Choroid plexus epithelial cell (primary cell): ENCODE data around the gene KLK6.

ENCODE experiments used
- DNase-seq: peaks from one replicate; pipeline ENCODE4 v3.0.0-alpha.2; 2010; ENCODE audit warnings: low read depth
- H3K4me3 ChIP-seq: 2 replicates; pipeline ENCODE4 v1.5.1; 2011; ENCODE audit warnings: low read depth, mild to moderate bottlenecking, control low read depth, low read length, moderate library complexity
- TF ChIP-seq, protein P1 (sequence below): conservative IDR thresholded peaks from 2 replicates; pipeline ENCODE4 v1.5.1; 2011; ENCODE audit warnings: low read depth, mild to moderate bottlenecking, control low read depth, inconsistent platforms, low read length, moderate library complexity

The KLK6 gene

DNA sequence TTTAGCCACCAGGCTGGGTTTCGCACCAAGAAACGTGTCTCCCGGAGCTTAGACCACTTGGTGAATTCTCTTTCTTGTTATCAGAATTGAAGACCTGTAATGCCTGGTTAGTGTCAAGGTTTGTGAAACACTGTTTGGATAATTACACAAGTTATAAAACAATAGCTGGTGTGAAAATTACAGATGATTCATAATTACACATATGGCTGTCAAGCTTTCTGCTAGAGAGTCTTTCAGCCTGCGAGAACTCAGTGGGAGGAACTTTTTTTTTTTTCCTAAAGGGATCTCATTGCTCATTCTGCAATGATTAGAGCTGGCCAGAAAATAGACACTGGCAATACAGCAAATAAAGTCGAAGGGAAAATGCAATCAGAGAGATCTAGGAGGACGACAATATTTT is 44.8 kb downstream of the KLK6 start:
- no peak for DNase-seq
- H3K4me3 ChIP-seq: no peak overlapping the region
- TF ChIP-seq, protein P1, sequence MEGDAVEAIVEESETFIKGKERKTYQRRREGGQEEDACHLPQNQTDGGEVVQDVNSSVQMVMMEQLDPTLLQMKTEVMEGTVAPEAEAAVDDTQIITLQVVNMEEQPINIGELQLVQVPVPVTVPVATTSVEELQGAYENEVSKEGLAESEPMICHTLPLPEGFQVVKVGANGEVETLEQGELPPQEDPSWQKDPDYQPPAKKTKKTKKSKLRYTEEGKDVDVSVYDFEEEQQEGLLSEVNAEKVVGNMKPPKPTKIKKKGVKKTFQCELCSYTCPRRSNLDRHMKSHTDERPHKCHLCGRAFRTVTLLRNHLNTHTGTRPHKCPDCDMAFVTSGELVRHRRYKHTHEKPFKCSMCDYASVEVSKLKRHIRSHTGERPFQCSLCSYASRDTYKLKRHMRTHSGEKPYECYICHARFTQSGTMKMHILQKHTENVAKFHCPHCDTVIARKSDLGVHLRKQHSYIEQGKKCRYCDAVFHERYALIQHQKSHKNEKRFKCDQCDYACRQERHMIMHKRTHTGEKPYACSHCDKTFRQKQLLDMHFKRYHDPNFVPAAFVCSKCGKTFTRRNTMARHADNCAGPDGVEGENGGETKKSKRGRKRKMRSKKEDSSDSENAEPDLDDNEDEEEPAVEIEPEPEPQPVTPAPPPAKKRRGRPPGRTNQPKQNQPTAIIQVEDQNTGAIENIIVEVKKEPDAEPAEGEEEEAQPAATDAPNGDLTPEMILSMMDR: no peak

DNA sequence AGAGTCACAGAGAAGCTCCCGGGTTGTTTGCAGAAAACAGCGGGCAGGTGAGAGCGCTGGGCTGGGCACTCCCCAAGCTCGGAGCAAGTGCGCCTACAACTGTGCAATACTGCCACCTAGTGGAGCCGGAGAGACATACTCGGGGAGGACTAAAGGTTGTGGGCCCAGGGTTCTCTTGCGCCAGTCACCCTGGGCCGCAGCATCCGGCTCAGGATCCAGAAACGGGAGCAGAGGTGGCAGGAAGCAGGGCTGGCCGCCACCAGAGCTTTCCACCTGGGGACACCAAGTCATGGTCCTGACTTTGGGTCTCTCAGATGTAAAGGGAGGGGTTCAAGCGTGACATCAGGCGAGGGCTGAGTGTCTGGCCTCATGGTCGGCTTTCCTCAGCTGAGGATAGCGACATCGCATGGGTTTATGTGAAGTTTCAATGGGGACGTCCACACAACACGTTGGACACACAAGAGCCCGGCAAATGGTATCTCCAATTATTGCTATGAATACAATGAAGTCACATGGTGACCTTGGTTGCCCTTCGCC is 47.0 kb downstream of the KLK6 start:
- DNase-seq: peak; percentile 83
- no peak overlapping the region for H3K4me3 ChIP-seq
- TF ChIP-seq, protein P1: peak; percentile 89

DNA sequence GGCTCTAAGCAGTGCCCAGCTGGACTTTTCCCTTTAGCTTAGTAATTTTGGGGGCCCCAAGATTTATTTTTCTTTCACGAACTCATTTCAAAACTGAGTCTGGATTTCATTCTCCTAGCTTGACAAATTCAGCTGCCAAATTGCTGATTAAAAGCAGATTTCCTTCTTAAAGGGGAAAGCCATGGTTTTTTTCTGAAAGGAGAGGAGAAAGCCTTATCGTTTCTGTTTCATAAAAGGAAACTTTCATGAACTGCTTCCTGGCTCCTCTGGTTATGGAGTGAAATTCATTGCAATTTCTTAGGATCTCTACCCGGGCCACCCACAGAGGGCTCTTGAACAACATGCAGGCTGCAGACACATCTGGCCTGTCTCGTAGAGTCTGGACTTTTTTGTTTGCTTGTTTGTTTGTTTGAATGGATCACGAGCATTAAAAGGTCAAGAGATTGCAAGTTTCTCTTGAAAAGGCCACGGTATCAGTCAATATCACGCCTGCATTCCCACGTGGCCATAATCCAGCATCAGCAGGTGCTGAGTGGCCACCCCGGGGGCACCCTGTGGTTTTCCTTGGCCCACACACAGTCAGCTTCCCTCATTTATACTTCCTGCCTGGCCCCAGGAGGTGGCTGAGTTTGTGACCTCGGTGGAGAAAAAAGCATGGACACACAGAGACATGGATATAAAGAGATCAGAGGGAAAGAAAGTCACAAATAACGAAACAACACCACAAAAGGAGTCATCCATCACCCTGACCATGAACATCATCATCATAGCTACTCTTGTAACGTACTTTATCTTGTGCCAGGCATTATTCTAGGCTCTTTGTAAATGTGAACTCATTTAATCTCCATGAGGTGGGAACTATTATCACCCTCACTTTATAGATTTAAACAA is 47.7 kb downstream of the KLK6 start:
- TF ChIP-seq, protein P1: no peak

DNA sequence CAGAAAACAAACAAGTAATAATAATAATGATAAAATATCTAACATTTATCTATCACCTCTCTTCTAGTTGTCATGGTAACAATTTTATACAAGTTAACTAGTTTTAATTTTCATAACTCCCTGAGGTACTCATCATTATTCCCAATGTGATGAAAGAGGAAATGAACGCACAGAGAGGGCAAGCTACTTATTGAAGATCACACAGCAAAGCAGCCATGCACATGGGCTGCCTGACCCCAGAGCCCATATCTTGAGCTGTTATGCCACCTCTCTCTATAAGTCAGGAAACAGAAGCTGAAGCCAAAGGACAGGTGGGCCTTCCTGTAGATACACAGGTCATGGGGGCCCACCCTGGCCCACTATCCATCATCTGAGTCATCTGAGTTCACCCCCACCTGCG is 53.3 kb downstream of the KLK6 start:
- no peak overlapping the region for H3K4me3 ChIP-seq
- no peak for DNase-seq
- TF ChIP-seq, protein P1: no peak

More for the DNA sequence above, 47.7 kb downstream of the KLK6 start:
- H3K4me3 ChIP-seq: no peak overlapping the region
- peak; percentile 3 for DNase-seq

DNA sequence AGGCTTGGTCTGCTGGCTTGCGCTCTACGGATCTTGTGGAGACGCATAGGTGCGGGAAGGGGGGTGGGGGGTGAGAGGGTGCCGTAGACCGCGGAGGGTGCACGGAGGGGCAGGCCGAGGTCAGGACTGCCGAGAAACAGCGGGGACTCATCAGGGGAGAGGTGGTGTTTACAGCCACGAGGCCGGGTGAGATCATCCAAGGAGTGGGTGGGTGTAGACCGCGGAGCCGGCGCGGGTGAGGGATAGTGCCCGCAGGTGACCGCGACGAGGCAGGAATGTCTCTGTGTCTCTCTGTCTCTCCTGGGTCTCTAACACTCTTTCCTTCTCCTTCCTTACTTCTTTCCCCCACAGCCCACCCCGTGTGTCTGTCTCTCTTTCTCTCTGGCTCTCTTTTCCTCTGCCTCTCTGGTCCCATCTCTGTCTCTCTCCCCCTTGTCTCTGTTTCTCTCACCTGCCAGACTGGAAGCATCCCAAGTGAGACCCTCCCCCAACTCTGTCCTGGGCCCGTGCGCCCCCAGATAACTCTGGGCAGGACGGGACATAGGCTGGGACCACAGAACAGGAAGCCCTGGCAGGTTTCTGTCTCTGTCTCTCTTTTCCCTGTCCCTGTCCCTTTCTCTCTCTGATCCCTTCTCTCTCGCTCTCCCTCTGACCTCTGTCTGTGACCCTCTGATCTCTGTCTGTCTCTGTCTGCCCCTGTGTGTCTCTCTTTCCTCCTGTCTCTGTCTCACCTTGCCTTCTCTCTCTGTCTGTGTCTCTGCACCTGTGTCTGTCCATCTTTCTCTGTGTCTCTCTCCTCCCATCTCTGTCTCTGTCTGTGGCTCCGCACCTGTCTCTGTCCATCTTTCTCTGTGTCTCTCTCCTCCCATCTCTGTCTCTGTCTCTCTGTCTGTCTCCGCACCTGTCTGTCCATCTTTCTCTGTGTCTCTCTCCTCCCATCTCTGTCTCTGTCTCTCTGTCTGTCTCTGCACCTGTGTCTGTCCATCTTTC is 56.4 kb downstream of the KLK6 start:
- DNase-seq: peak; percentile 8
- H3K4me3 ChIP-seq: no peak overlapping the region
- TF ChIP-seq, protein P1: no peak

DNA sequence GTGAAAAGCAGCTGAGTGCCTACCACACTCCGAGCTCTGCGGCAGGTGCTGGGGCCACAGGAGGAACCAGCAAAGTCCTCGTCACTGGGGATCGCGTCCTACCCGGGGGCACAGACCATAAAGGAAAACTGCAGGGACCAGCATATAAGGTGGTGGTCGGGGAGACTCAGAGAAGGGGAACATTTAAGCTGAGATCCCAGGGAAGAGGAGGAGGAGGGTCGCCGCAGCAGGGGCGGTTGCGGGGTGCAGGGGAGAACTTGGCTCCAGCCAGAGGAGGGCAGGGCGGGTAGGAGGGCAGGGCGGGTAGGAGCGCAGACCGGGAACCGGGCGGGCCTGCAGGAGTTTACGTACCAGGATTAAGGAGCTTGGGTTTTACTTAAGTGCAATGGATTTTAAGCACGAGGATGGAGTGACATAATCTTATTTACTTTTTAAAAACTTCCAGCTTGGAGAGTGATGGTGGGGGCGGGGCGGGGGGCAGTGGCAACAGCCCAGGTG is 57.2 kb downstream of the KLK6 start:
- TF ChIP-seq, protein P1: no peak
- DNase-seq: no peak
- no peak overlapping the region for H3K4me3 ChIP-seq
